ENCODE data around the gene PDE1A. TPM values are rescaled to one million over a fixed set of nuclear protein-coding genes. Genes with fewer than 3 reads are reported as not detected.

Gene PDE1A
- total and polyA plus RNA-seq, 10 of the 15 experiments (the other 5 are each of a cell fraction or from before 2014, with no cell fraction given) = 1.1 TPM; not detected in 9

DNA sequence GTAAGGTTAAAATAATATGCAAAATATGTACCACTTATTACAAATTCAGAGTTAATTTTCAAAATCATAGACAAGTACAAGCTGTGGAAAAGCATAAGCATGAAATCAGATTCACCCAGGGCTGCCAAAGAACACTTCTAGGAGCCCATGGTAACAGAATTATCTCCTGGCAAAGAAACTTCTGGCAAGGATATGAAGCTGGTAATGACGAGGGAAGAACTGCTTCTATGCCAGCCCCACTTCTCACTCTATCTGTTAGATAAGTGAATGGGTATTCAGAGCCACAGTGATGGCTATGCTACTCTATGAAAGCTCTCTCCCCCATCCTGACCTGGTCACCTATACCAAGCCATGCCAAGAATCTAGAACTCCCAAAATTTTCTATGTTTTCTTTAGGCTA, 36.9 kb upstream of the PDE1A start (continued):
- TF ChIP-seq USF1 (IDR thresholded peaks at IDR 0.05; ENCODE audit: borderline replicate concordance, extremely low read length, insufficient read depth, low read depth, low read length) (no peak), ATF7 (IDR thresholded peaks at IDR 0.05; ENCODE audit: low read depth) (no peak), ZNF207 (IDR thresholded peaks at IDR 0.05; ENCODE audit: borderline replicate concordance) (no peak)
- TF ChIP-seq, protein P1, sequence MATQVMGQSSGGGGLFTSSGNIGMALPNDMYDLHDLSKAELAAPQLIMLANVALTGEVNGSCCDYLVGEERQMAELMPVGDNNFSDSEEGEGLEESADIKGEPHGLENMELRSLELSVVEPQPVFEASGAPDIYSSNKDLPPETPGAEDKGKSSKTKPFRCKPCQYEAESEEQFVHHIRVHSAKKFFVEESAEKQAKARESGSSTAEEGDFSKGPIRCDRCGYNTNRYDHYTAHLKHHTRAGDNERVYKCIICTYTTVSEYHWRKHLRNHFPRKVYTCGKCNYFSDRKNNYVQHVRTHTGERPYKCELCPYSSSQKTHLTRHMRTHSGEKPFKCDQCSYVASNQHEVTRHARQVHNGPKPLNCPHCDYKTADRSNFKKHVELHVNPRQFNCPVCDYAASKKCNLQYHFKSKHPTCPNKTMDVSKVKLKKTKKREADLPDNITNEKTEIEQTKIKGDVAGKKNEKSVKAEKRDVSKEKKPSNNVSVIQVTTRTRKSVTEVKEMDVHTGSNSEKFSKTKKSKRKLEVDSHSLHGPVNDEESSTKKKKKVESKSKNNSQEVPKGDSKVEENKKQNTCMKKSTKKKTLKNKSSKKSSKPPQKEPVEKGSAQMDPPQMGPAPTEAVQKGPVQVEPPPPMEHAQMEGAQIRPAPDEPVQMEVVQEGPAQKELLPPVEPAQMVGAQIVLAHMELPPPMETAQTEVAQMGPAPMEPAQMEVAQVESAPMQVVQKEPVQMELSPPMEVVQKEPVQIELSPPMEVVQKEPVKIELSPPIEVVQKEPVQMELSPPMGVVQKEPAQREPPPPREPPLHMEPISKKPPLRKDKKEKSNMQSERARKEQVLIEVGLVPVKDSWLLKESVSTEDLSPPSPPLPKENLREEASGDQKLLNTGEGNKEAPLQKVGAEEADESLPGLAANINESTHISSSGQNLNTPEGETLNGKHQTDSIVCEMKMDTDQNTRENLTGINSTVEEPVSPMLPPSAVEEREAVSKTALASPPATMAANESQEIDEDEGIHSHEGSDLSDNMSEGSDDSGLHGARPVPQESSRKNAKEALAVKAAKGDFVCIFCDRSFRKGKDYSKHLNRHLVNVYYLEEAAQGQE (IDR thresholded peaks at IDR 0.05; ENCODE audit: low read depth, low read length) = no peak
- TF ChIP-seq, protein P2, sequence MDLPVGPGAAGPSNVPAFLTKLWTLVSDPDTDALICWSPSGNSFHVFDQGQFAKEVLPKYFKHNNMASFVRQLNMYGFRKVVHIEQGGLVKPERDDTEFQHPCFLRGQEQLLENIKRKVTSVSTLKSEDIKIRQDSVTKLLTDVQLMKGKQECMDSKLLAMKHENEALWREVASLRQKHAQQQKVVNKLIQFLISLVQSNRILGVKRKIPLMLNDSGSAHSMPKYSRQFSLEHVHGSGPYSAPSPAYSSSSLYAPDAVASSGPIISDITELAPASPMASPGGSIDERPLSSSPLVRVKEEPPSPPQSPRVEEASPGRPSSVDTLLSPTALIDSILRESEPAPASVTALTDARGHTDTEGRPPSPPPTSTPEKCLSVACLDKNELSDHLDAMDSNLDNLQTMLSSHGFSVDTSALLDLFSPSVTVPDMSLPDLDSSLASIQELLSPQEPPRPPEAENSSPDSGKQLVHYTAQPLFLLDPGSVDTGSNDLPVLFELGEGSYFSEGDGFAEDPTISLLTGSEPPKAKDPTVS (IDR thresholded peaks at IDR 0.05; ENCODE audit: low read depth, low read length) = no peak
- TF ChIP-seq, protein P3, sequence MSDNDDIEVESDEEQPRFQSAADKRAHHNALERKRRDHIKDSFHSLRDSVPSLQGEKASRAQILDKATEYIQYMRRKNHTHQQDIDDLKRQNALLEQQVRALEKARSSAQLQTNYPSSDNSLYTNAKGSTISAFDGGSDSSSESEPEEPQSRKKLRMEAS (IDR thresholded peaks at IDR 0.05; ENCODE audit: low read depth, low read length) = no peak

DNA sequence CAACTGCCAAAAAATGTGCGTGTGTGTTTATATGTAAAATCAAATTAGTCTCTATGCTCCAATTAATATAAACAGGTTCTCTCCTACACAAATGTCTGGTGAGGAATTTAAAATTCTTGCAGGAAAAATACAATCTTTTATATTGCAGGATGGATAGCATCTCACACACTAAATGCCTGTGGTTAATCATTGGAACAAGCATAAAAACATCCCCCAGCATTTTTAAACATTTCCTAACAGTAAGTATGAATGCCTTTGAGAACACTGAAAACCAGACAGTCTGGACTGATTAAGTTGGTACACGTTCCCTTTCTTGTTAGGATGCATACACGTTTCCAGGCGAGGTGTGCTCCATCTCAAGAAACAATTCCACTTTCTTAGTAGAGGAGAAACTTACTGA, 29.9 kb upstream of the PDE1A start:
- TF ChIP-seq, protein P4, sequence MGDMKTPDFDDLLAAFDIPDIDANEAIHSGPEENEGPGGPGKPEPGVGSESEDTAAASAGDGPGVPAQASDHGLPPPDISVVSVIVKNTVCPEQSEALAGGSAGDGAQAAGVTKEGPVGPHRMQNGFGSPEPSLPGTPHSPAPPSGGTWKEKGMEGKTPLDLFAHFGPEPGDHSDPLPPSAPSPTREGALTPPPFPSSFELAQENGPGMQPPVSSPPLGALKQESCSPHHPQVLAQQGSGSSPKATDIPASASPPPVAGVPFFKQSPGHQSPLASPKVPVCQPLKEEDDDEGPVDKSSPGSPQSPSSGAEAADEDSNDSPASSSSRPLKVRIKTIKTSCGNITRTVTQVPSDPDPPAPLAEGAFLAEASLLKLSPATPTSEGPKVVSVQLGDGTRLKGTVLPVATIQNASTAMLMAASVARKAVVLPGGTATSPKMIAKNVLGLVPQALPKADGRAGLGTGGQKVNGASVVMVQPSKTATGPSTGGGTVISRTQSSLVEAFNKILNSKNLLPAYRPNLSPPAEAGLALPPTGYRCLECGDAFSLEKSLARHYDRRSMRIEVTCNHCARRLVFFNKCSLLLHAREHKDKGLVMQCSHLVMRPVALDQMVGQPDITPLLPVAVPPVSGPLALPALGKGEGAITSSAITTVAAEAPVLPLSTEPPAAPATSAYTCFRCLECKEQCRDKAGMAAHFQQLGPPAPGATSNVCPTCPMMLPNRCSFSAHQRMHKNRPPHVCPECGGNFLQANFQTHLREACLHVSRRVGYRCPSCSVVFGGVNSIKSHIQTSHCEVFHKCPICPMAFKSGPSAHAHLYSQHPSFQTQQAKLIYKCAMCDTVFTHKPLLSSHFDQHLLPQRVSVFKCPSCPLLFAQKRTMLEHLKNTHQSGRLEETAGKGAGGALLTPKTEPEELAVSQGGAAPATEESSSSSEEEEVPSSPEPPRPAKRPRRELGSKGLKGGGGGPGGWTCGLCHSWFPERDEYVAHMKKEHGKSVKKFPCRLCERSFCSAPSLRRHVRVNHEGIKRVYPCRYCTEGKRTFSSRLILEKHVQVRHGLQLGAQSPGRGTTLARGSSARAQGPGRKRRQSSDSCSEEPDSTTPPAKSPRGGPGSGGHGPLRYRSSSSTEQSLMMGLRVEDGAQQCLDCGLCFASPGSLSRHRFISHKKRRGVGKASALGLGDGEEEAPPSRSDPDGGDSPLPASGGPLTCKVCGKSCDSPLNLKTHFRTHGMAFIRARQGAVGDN (IDR thresholded peaks at IDR 0.05) = no peak
- intact Hi-C loops (cut with micrococcal nuclease; ENCODE audit: unreplicated experiment) = no loop called here
- SMC1A ChIA-PET (ENCODE audit: uncharacterized antibody, unreplicated experiment) = no interaction called here
- no peaks in the 10 kb centered on the region for H3K79me2 ChIP-seq (ENCODE audit: control insufficient read depth, insufficient read depth, low read length)
- no peak for ATAC-seq
- no peak for FAIRE-seq
- WGBS (ENCODE audit: insufficient coverage, insufficient replicate concordance, low lambda C conversion rate, missing lambda C conversion rate) = 30% methylated on average over 4 of the region's 4 CpGs
- H3K27ac ChIP-seq (ENCODE audit: control insufficient read depth, insufficient read depth) = no peak overlapping the region
- H3K4me3 ChIP-seq = no peak overlapping the region
- H3K36me3 ChIP-seq (ENCODE audit: control insufficient read depth in 2 of 2, insufficient read depth in 2 of 2, low read length in 1 of 2) = no peaks in the 10 kb centered on the region
- in situ Hi-C loops (cut with MboI) = no loop called here
- no peak for DNase-seq (ENCODE audit: low read depth, low spot score)
- CTCF ChIA-PET = no interaction called here
- POLR2A ChIA-PET = no interaction called here
- no peaks in the 10 kb centered on the region for H3K9me3 ChIP-seq (replicated peaks; ENCODE audit: control insufficient read depth, insufficient read depth, low read length)
- no peak overlapping the region for H3K9ac ChIP-seq (ENCODE audit: control insufficient read depth, insufficient read depth, low read length)
- H3K4me1 ChIP-seq (ENCODE audit: control insufficient read depth, insufficient read depth, low read length) = no peaks in the 10 kb centered on the region
- no peaks in the 10 kb centered on the region for H3K27me3 ChIP-seq (replicated peaks in 1 of 2; ENCODE audit: control insufficient read depth in 2 of 2, insufficient read depth in 2 of 2, low read length in 1 of 2)
- H3K4me2 ChIP-seq (ENCODE audit: control insufficient read depth, insufficient read depth) = no peak overlapping the region
- no TSS peak for BruUV-seq (replicated peaks)
- RAD21 ChIA-PET (ENCODE audit: unreplicated experiment) = no interaction called here
- H4K20me1 ChIP-seq (ENCODE audit: control insufficient read depth, insufficient read depth) = no peaks in the 10 kb centered on the region
- H2AFZ ChIP-seq (ENCODE audit: control insufficient read depth, low read depth, low read length) = no peak overlapping the region

All from GM12878 (cell line).